Motor neuron (in vitro differentiated cells): Measurements from ENCODE around the gene ASIC2. TPM values are rescaled to one million over a fixed set of nuclear protein-coding genes. Genes with fewer than 3 reads are reported as not detected.

Experiments
- ATAC-seq, 8 experiments: fragments of 200-7000 bp; cut with Tn5 transposase; replicated peaks in 6 of 8; 2 replicates each; pipeline ENCODE4 v1.8.0; 2021; ENCODE audit warnings: mild to moderate bottlenecking in 8 of 8, moderate library complexity in 8 of 8
- H3K27ac ChIP-seq, 2 donors: fragments of 250-450 bp; sonication (Bioruptor Pico); 2 replicates each; pipeline ENCODE4 v1.9.0; 2021; ENCODE audit warnings: antibody characterized with exemption in 2 of 2, mild to moderate bottlenecking in 2 of 2, moderate library complexity in 1 of 2
- H3K4me1 ChIP-seq, 2 donors: fragments of 250-450 bp; sonication (Bioruptor Pico); replicated peaks in 1 of 2; 2 replicates each; pipeline ENCODE4 v1.6.1; 2021; ENCODE audit warnings: antibody characterized with exemption in 2 of 2, mild to moderate bottlenecking in 2 of 2, moderate library complexity in 1 of 2
- H3K4me3 ChIP-seq, 5 donors: fragments of 250-450 bp; sonication (Bioruptor Pico); 2 replicates each; pipeline ENCODE4 v1.9.0; 2021; ENCODE audit warnings: antibody characterized with exemption in 5 of 5, mild to moderate bottlenecking in 5 of 5, moderate library complexity in 4 of 5
- WGBS, 10 experiments: fragments of 450-650 bp; shearing (Covaris generic); methylation state at CpG; one replicate each; pipeline ENCODE4 v1.0.0; 2022; 5-methylcytosine and 5-hydroxymethylcytosine counted together
- in situ Hi-C, 9 experiments: fragments of 400-800 bp; cut with MboI; loops; one replicate each; pipeline ENCODE4 v1.15.0; 2021; ENCODE audit warnings: low sequenced_read_pairs in 9 of 9, low pct_unique_long_range_greater_than_20kb in 2 of 9; ENCODE audit not compliant: unreplicated experiment in 9 of 9
- total RNA-seq, 8 experiments: library from RNA; unstranded; fragments of 300-600 nt; gene quantifications; 2 replicates each; pipeline versions ENCODE4 v1.2.3 to v1.2.4, GENCODE V29; 2022

ASIC2 gene
- total RNA-seq, 8 experiments from 2014 or later = 0.66 to 8.2 (median 1.8) TPM

DNA sequence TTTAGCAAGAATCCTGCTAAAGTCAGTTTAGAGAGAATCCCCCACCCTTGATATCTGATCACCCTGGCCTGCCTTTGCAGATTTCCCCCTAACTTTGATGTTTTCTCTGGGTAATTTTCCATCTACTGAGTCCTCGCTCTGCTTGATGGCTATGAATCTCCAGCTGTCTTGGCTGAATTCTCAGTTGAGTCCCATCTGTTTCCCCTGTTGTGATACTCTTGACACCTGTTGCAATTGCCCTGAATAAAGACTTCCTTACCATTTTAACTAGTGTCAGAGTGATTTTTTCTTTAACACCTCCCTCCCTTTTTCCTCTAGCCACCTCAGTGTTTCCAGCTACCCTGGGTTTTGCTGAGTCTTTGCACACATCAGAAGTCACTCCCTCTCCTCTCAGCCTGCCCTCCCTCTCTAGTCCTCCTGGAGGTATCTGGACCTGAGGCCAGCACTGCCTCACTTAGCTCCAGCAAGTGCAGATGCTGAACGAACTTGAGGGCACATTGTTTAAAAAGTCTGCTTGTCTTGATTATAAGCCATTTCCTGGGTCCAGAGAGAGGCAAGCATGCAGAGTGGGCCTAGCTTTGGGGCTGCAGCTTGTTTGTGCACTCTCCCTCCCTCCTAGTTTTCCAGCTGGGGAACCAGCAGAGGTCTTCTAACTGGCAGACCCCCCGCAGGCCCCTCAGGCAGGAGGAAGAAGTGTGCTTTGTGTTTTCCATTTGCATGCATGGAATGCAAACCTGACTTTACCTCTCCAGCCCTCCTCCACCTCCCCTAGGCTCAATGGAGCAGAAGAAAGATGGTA lies 268.2 kb downstream of the ASIC2 start:
- H3K27ac ChIP-seq = no peak overlapping the region
- H3K4me1 ChIP-seq = no peaks in the 10 kb centered on the region
- ATAC-seq = peak in 1 of 8 experiments; percentile 20
- no peak overlapping the region for H3K4me3 ChIP-seq
- in situ Hi-C loops = loop anchor here in 3 of 9 experiments (25.0 kb wide), 4 partner anchors 262 to 662 kb away; partner anchors contain the start of gene ASIC2 (in 1 of the 3)
- WGBS, 10 experiments = 24 to 80% (median 67%) methylated on average over 1 to 3 of the region's 3 CpGs; no CpG with 5 or more reads in 2 of the 10 experiments

DNA sequence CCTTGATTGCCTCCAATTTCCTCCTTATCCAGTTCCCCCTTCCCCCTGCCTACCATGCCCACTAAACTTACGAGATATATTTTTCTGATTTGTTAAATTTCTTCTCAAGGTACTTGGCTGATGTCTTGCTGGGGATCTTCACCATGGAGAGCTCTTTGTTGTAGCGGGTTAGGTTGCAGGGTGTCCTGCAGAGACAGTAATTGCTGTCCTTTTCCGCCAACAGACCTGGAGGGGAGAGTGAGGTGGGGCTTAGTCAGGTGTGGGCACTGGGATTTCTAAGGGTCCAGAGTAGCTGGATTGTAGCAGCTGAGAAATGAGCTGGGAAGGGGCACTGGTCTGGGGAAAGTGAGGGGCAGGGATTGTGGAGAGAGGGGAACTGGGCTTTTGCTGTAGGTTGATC lies 269.3 kb downstream of the ASIC2 start:
- in situ Hi-C loops = no loop called here
- ATAC-seq = no peak
- H3K4me1 ChIP-seq = no peaks in the 10 kb centered on the region
- H3K27ac ChIP-seq = no peak overlapping the region
- WGBS, 10 experiments = 75 to 100% (median 85%) methylated on average over 1 to 3 of the region's 3 CpGs; no CpG with 5 or more reads in 5 of the 10 experiments
- H3K4me3 ChIP-seq = no peak overlapping the region

DNA sequence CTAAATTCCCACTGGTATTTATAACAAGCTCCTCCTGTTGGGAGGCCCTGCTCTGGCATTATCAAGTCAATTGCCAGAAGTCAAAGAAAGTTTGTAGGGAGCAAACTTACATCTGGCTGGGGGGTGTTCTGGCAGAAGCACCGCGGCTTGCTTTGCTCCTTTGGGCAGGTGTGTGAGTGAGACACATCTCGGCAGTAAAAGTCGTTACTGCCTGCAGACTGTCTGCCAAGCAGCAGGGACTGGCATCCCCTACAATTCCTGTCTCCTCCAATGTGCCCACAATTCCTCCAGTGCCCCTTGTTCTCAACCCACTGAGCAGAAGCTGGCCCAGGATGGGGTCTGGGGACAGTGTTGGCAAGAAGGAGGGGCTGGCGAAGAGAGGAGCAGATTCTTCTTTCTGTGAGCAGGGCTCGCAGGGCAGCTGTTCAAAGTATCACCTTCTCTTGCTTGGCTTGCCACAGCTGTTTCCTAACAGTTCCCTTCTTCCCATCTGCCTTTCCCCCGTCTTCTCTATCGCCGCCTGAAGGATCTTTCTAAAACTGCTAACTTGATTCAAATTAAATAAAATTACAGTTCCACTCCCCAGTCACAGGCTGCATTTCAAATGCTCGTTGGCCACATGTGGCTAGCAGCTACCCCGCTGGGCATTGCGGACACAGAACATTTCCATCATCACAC lies 271.2 kb downstream of the ASIC2 start:
- in situ Hi-C loops = no loop called here
- no peak for ATAC-seq
- Histone ChIP-seq H3K4me3 (no peak overlapping the region), H3K27ac (no peak overlapping the region), H3K4me1 (no peaks in the 10 kb centered on the region)
- WGBS, 10 experiments = 26 to 82% (median 65%) methylated on average over 2 to 7 of the region's 12 CpGs; no CpG with 5 or more reads in 3 of the 10 experiments

DNA sequence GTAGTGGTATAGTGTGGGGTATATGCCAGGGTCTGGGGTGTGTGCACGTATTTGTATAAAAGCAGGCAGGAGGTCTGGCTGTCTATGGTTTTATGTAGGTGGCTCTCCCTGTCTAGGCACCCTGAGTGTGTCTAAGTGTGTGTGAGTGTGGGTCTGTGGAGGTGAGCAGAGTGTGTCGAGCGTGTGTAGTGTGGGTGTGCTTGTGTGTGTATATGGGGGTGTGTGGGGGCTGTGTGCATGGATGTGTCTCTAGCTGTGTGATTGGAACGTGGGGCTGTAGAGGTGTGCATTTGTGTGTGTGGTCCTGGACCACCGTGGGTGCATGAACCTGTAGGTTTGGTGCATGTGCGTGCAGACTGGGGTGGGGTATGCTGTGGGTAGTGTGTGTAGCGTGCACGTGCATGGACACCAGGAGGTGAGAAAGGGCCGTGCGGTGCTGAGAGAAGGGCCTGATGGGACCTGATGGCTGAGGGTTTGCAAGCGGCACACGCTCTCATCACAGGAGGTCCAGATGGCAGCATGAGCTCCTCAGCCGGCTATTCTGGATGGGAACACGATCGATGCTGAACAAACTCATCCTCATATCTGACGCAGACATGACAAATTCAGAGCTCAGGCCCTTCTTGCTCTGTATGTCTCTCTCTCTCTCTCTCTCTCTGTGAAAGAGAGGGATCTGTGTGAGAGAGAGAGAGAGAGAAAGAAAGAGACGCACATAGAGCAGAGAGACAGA lies 273.8 kb downstream of the ASIC2 start:
- no peak overlapping the region for H3K4me3 ChIP-seq
- no peak for ATAC-seq
- no peaks in the 10 kb centered on the region for H3K4me1 ChIP-seq
- in situ Hi-C loops = no loop called here
- WGBS, 10 experiments = 40 to 100% (median 80%) methylated on average over 1 to 4 of the region's 17 CpGs; no CpG with 5 or more reads in 3 of the 10 experiments
- no peak overlapping the region for H3K27ac ChIP-seq

DNA sequence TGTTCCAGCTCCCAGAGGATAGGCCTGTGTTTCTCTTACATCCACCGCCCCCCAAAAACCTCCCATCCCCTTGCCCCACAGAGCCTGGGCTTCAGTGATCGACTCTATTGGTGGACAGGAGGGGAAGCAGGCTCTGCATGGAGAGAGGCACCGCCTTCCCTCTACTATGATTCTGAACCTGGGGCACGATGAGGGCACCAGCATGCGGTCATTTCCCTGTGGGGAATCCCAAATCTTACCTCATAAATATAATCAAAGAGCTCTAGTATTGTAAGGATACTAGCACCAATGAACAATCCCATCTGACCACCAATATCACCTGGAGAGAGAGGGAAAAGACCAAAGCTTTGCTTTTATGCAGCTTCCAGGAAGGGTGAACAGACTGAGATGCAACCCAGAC lies 275.7 kb downstream of the ASIC2 start:
- H3K4me1 ChIP-seq = no peaks in the 10 kb centered on the region
- no peak overlapping the region for H3K27ac ChIP-seq
- in situ Hi-C loops = no loop called here
- H3K4me3 ChIP-seq = no peak overlapping the region
- ATAC-seq = no peak
- WGBS, 10 experiments = 50 to 83% methylated on average over 1 to 2 of the region's 5 CpGs; no CpG with 5 or more reads in 8 of the 10 experiments

DNA sequence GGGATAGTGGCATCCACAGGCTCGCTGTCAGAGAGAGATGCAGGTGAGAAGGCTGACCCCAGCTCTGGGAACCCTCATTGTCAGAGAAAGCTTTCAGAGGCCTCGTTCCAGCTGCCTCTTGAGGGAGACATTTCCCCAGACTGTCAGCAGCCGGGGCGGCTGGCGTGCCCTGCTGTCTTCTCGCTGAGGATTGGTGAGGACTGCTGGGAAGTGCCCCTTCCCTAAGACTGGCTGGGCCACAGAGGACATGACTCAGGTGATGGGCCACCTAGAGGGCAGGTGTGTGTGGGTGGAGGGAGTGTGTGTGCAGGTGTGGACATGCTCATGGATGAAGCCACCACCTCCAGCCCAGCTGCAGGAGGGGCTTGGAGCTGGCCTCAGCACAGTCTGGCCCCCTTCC lies 276.2 kb downstream of the ASIC2 start:
- 20 to 75% (median 53%) methylated on average over 1 to 4 of the region's 6 CpGs; no CpG with 5 or more reads in 7 of the 10 experiments for WGBS, 10 experiments
- in situ Hi-C loops = no loop called here

DNA sequence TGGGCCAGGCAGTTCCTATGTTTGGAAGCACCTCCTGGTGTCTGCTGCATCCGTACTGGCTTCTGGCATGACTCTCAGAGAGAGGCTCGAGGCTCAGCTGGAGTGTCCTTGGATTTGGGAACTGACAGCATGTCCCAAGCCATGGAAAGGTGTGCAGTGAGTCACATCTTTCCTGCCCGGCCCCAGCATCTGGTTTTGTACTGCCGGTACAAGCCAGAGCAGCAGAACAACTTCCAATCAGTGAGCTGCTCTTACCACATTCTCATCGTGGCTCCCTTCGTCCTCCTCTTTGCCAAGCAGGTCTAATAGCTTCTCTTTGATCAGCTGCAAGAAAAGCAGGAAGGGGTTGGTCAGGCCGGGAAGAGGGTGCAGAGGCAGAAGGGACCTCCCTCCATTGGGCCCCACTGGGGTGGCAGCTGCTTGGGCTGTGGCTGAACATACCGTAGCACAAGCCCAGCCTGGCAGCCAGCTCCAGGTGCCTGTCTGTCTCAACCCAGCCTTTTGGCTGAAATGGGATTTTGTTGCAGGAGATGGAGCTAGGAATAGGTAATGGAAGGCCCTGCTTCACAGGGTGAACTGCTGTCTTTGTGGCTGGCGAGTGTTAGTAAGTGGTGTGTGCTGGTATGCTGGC lies 277.3 kb downstream of the ASIC2 start:
- H3K4me3 ChIP-seq = no peak overlapping the region
- in situ Hi-C loops = no loop called here
- no peaks in the 10 kb centered on the region for H3K4me1 ChIP-seq
- 67 to 100% (median 80%) methylated on average over 1 to 6 of the region's 9 CpGs; no CpG with 5 or more reads in 4 of the 10 experiments for WGBS, 10 experiments
- no peak for ATAC-seq
- H3K27ac ChIP-seq = no peak overlapping the region

More for the DNA sequence above, 276.2 kb downstream of the ASIC2 start:
- no peak for ATAC-seq
- no peak overlapping the region for H3K27ac ChIP-seq
- H3K4me3 ChIP-seq = no peak overlapping the region
- H3K4me1 ChIP-seq = no peaks in the 10 kb centered on the region

DNA sequence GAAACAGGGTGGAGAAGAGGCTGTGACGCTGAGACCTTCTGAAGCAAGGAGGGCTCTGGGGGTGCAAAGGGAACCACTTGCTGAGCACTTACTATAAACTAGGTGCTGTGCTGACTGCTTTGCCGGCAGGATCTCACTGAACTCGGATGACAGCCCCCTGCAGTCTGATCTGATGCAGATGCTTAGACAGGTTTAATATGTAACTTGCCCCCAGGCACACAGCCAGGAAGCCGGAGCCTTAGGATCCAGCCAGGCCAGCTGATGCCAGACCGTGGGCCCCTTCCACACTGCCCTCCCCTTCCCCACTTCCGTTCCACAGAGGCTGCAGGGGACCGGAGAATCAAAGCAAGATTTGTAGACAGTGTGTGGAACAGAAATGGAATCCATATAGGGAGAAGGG lies 278.3 kb downstream of the ASIC2 start:
- H3K27ac ChIP-seq = no peak overlapping the region
- ATAC-seq = peak in 1 of 8 experiments; percentile 16
- in situ Hi-C loops = no loop called here
- no peak overlapping the region for H3K4me3 ChIP-seq
- 31 to 60% (median 60%) methylated on average over 1 to 3 of the region's 7 CpGs; no CpG with 5 or more reads in 5 of the 10 experiments for WGBS, 10 experiments
- H3K4me1 ChIP-seq = no peaks in the 10 kb centered on the region

DNA sequence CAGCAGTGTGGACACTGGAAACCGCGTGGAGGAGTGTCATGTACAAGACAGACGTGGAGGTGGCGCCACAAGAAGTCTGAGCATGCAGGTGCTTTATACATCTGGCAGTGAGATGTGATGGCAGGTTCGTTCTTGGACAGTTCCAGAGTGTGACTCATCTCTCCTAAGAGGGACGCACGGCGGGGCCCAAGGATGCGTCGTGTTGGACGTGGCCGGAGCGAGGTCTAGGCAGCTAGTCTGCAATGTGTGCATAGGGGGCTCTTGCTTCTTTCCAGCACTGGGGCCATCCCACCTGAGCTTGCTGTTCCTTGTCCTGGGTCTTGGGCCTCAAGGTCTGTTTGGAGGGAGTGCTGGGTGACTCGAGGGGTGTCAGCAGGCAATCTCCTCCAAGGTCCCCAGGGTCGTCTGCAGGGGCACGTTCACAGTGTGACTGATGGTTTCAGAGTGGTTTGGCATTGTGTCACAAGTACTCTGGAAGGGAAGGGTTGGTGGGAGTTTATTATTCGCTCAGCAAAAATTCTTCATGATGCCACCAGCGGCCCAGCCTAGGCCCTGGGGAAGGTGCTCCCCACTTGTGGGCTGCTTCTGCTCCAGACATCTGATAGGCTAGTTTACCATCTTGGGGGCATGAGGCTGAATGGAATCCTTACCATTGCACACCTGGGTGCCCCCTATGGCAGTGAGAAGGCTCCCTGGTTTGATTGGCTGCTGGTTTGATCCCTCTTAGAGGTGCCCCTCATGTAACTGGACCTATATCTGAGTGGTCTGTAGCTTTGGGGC lies 279.3 kb downstream of the ASIC2 start:
- no peaks in the 10 kb centered on the region for H3K4me1 ChIP-seq
- H3K4me3 ChIP-seq = no peak overlapping the region
- in situ Hi-C loops = no loop called here
- ATAC-seq = no peak
- 80 to 93% (median 83%) methylated on average over 1 to 14 of the region's 18 CpGs; no CpG with 5 or more reads in 6 of the 10 experiments for WGBS, 10 experiments
- H3K27ac ChIP-seq = no peak overlapping the region

DNA sequence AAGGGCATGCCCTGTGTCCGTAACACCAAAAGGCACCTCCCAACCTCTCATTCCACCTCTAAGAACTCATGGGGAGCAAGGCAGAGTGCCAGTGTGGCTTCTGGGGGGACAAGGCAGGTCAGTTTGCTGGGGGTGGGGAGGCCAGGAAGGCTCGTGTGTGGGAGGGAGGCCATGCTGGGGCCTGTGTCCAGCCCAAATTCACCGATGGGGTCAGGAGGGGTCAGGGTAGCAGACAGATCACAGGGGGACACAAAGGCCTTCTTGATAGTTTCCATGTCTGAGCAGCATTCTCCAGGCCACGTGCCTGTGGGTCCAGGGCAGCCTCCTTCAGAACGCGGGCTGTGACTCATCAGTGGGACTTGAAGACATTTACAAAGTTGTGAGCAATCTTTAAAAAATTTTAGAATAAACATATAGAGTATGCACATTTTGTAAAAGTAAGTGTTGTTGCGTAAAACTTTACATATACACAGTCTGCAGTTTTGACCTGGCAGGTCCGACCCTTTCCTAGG lies 280.5 kb downstream of the ASIC2 start:
- in situ Hi-C loops = no loop called here
- peak in 3 of 8 experiments; percentile 93 to 96 (median 94) for ATAC-seq

DNA sequence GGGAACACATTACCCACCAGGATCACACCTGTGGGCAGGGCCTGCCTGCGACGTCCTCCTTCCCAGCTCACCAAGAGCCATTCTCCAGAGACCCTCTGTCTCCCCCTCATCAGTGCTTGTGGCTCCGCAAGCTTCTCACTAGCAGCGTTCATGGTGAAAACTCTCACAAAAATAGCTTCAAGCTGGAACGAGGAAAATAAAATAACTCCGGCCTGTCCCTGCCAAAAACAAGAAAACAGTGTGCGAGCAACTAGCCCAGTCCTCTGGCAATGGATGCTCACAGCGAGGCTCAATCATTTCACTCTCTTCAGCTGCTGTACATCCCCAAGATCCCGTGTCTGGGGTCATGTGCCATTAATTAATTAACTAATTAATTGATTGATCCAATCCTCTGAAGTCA lies 283.5 kb downstream of the ASIC2 start:
- no peaks in the 10 kb centered on the region for H3K4me1 ChIP-seq
- 60 to 96% (median 75%) methylated on average over 2 to 9 of the region's 9 CpGs; no CpG with 5 or more reads in 2 of the 10 experiments for WGBS, 10 experiments
- ATAC-seq = no peak
- no peak overlapping the region for H3K27ac ChIP-seq
- in situ Hi-C loops = no loop called here
- H3K4me3 ChIP-seq = no peak overlapping the region

More for the DNA sequence above, 280.5 kb downstream of the ASIC2 start:
- Histone ChIP-seq H3K4me3 (no peak overlapping the region), H3K4me1 (no peaks in the 10 kb centered on the region), H3K27ac (no peak overlapping the region)
- WGBS, 10 experiments = 0 to 100% (median 67%) methylated on average over 1 to 6 of the region's 8 CpGs; no CpG with 5 or more reads in 1 of the 10 experiments

DNA sequence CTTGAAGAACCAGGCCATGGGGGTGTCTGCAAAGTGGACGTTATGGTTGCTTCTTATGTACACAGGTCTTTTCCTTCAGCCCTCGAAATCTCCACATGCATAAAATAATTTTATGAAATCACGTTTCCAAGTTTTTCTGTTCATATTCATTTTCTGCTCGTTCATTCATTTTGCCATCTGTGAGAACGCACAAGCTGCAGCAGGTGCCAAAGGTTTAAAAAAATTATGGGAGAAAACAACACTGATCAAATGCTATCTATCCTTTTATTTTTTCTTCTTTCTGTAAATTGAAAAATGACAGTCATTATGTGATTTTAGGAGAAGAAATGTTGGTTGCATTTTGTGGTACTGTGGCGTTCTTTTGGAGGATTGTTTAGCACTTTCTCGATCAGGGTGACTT lies 285.9 kb downstream of the ASIC2 start:
- no peaks in the 10 kb centered on the region for H3K4me1 ChIP-seq
- no peak overlapping the region for H3K4me3 ChIP-seq
- in situ Hi-C loops = no loop called here
- no peak for ATAC-seq
- WGBS, 10 experiments = 38 to 83% (median 68%) methylated on average over 4 to 7 of the region's 7 CpGs
- H3K27ac ChIP-seq = no peak overlapping the region
